ENCODE data around the gene MAD1L1. TPM values are rescaled to one million over a fixed set of nuclear protein-coding genes. Genes with fewer than 3 reads are reported as not detected.

The MAD1L1 gene
- polyA plus RNA-seq (ENCODE audit: low read depth in 6 of 6), result 100 to 1,000 TPM; 109 to 209 (median 158) TPM

GRCh38 chr7:2232766-2233520 is at the start of gene MAD1L1:
Gene MAD1L1, minus strand, starts transcription at chr7:2232945. Its CDS starts 2,812 bp downstream, at chr7:2230133.
- H3K36me3 Mint-ChIP-seq, result peaks cover 6 to 9% of the 10 kb centered on the region in 2 donors
- H3K27ac Mint-ChIP-seq, result peak within 1 kb of the TSS; percentile 91 to 97 (median 94)
- peaks cover 35 to 65% (median 45%) of the 10 kb centered on the region in 3 donors for H3K4me1 Mint-ChIP-seq
- peak; percentile 85 for DNase-seq
- peak; percentile 65 to 70 for ATAC-seq (ENCODE audit: low read depth in 2 of 2)
- H3K4me3 Mint-ChIP-seq, result peak within 1 kb of the TSS; percentile 87 to 96 (median 94)
- peaks cover 0 to 4% (median 0%) of the 10 kb centered on the region in 7 donors for H3K9me3 Mint-ChIP-seq
- no peaks in the 10 kb centered on the region for H3K27me3 Mint-ChIP-seq

GRCh38 chr7:2282185-2282751 is 49.5 kb upstream of the MAD1L1 start:
- Mint-ChIP-seq H3K4me3 (peak overlapping the region in 1 of 8 donors; percentile 63), H3K27ac (peak overlapping the region; percentile 56 to 94 (median 72)), H3K27me3 (no peaks in the 10 kb centered on the region), H3K9me3 (no peaks in the 10 kb centered on the region), H3K4me1 (peaks cover 12 to 44% (median 24%) of the 10 kb centered on the region in 3 donors), H3K36me3 (no peaks in the 10 kb centered on the region)
- DNase-seq (no peak), ATAC-seq (ENCODE audit: low read depth in 2 of 2) (no peak)

GRCh38 chr7:2281541-2281940 is 48.8 kb upstream of the MAD1L1 start:
- ATAC-seq (ENCODE audit: low read depth in 2 of 2), result no peak
- peaks cover 12 to 42% (median 24%) of the 10 kb centered on the region in 3 donors for H3K4me1 Mint-ChIP-seq
- peak overlapping the region in 5 of 6 donors; percentile 56 to 94 (median 79) for H3K27ac Mint-ChIP-seq
- H3K9me3 Mint-ChIP-seq, result no peaks in the 10 kb centered on the region
- H3K27me3 Mint-ChIP-seq, result no peaks in the 10 kb centered on the region
- H3K4me3 Mint-ChIP-seq, result peak overlapping the region in 1 of 8 donors; percentile 65
- peaks cover 0 to 6% of the 10 kb centered on the region in 2 donors for H3K36me3 Mint-ChIP-seq
- DNase-seq, result no peak

- Mint-ChIP-seq H3K27me3 (no peaks in the 10 kb centered on the region), H3K4me1 (peaks cover 12 to 40% (median 24%) of the 10 kb centered on the region in 3 donors), H3K4me3 (peak overlapping the region in 1 of 8 donors; percentile 40), H3K27ac (peak overlapping the region in 3 of 6 donors; percentile 37 to 89 (median 75)), H3K9me3 (no peaks in the 10 kb centered on the region), H3K36me3 (peaks cover 0 to 6% of the 10 kb centered on the region in 2 donors)
- no peak for DNase-seq
- ATAC-seq (ENCODE audit: low read depth in 2 of 2), result no peak
Observed at GRCh38 chr7:2280424-2280823, 47.7 kb upstream of the MAD1L1 start.

GRCh38 chr7:2279896-2280295 is 47.2 kb upstream of the MAD1L1 start:
- ATAC-seq (ENCODE audit: low read depth in 2 of 2) (no peak), DNase-seq (no peak)
- H3K4me3 Mint-ChIP-seq, result no peak overlapping the region
- H3K27ac Mint-ChIP-seq, result peak overlapping the region; percentile 25 to 89 (median 68)
- no peaks in the 10 kb centered on the region for H3K9me3 Mint-ChIP-seq
- H3K27me3 Mint-ChIP-seq, result no peaks in the 10 kb centered on the region
- peaks cover 12 to 37% (median 24%) of the 10 kb centered on the region in 3 donors for H3K4me1 Mint-ChIP-seq
- H3K36me3 Mint-ChIP-seq, result peaks cover 0 to 6% of the 10 kb centered on the region in 2 donors

GRCh38 chr7:2278026-2278425 is 45.3 kb upstream of the MAD1L1 start:
- DNase-seq, result no peak
- Mint-ChIP-seq H3K27me3 (no peaks in the 10 kb centered on the region), H3K4me1 (peaks cover 12 to 28% (median 24%) of the 10 kb centered on the region in 3 donors), H3K27ac (peak overlapping the region in 2 of 6 donors; percentile 79 to 82), H3K4me3 (no peak overlapping the region), H3K36me3 (peaks cover 6 to 7% of the 10 kb centered on the region in 2 donors), H3K9me3 (no peaks in the 10 kb centered on the region)
- no peak for ATAC-seq (ENCODE audit: low read depth in 2 of 2)

- Mint-ChIP-seq H3K4me3 (no peak overlapping the region), H3K4me1 (peaks cover 4 to 15% (median 8%) of the 10 kb centered on the region in 3 donors), H3K36me3 (peaks cover 6 to 7% of the 10 kb centered on the region in 2 donors), H3K9me3 (no peaks in the 10 kb centered on the region), H3K27ac (no peak overlapping the region), H3K27me3 (no peaks in the 10 kb centered on the region)
- ATAC-seq (ENCODE audit: low read depth in 2 of 2) (no peak), DNase-seq (no peak)
Observed at GRCh38 chr7:2276107-2276506, 43.4 kb upstream of the MAD1L1 start.

- ATAC-seq (ENCODE audit: low read depth in 2 of 2) (no peak), DNase-seq (no peak)
- Mint-ChIP-seq H3K36me3 (peaks cover 6 to 7% of the 10 kb centered on the region in 2 donors), H3K4me1 (peaks cover 4 to 6% (median 5%) of the 10 kb centered on the region in 3 donors), H3K9me3 (no peaks in the 10 kb centered on the region), H3K27ac (peak overlapping the region in 1 of 6 donors; percentile 16), H3K27me3 (no peaks in the 10 kb centered on the region), H3K4me3 (no peak overlapping the region)
Observed at GRCh38 chr7:2275101-2275500, 42.4 kb upstream of the MAD1L1 start.

- Mint-ChIP-seq H3K27me3 (no peaks in the 10 kb centered on the region), H3K4me1 (peaks cover under 1 to 4% (median 1%) of the 10 kb centered on the region in 3 donors), H3K9me3 (no peaks in the 10 kb centered on the region), H3K36me3 (peaks cover 6 to 7% of the 10 kb centered on the region in 2 donors), H3K27ac (peak overlapping the region in 2 of 6 donors; percentile 16 to 82), H3K4me3 (no peak overlapping the region)
- DNase-seq, result no peak
- no peak for ATAC-seq (ENCODE audit: low read depth in 2 of 2)
Observed at GRCh38 chr7:2274666-2275065, 41.9 kb upstream of the MAD1L1 start.

GRCh38 chr7:2273866-2274265 is 41.1 kb upstream of the MAD1L1 start:
- H3K4me1 Mint-ChIP-seq, result no peaks in the 10 kb centered on the region
- H3K27ac Mint-ChIP-seq, result peak overlapping the region in 2 of 6 donors; percentile 30 to 39
- H3K4me3 Mint-ChIP-seq, result no peak overlapping the region
- no peaks in the 10 kb centered on the region for H3K9me3 Mint-ChIP-seq
- no peak for ATAC-seq (ENCODE audit: low read depth in 2 of 2)
- no peaks in the 10 kb centered on the region for H3K27me3 Mint-ChIP-seq
- no peak for DNase-seq
- peaks cover 6 to 7% of the 10 kb centered on the region in 2 donors for H3K36me3 Mint-ChIP-seq

- Mint-ChIP-seq H3K4me1 (no peaks in the 10 kb centered on the region), H3K27me3 (no peaks in the 10 kb centered on the region), H3K4me3 (no peak overlapping the region), H3K9me3 (no peaks in the 10 kb centered on the region), H3K36me3 (peaks cover 3 to 7% of the 10 kb centered on the region in 2 donors), H3K27ac (peak overlapping the region in 2 of 6 donors; percentile 11 to 66)
- ATAC-seq (ENCODE audit: low read depth in 2 of 2) (no peak), DNase-seq (no peak)
Observed at GRCh38 chr7:2272031-2272430, 39.3 kb upstream of the MAD1L1 start.

GRCh38 chr7:2271273-2272026 is 38.7 kb upstream of the MAD1L1 start:
- no peak for DNase-seq
- no peak for ATAC-seq (ENCODE audit: low read depth in 2 of 2)
- H3K36me3 Mint-ChIP-seq, result peaks cover 0 to 7% of the 10 kb centered on the region in 2 donors
- peak overlapping the region in 2 of 6 donors; percentile 24 to 79 for H3K27ac Mint-ChIP-seq
- H3K4me3 Mint-ChIP-seq, result peak overlapping the region in 1 of 8 donors; percentile 51
- no peaks in the 10 kb centered on the region for H3K4me1 Mint-ChIP-seq
- H3K27me3 Mint-ChIP-seq, result no peaks in the 10 kb centered on the region
- H3K9me3 Mint-ChIP-seq, result no peaks in the 10 kb centered on the region

GRCh38 chr7:2270495-2270894 is 37.8 kb upstream of the MAD1L1 start:
- no peaks in the 10 kb centered on the region for H3K9me3 Mint-ChIP-seq
- no peak overlapping the region for H3K4me3 Mint-ChIP-seq
- ATAC-seq (ENCODE audit: low read depth in 2 of 2), result no peak
- peak overlapping the region in 1 of 6 donors; percentile 96 for H3K27ac Mint-ChIP-seq
- DNase-seq, result no peak
- no peaks in the 10 kb centered on the region for H3K27me3 Mint-ChIP-seq
- peaks cover 0 to 1% (median 0%) of the 10 kb centered on the region in 3 donors for H3K4me1 Mint-ChIP-seq
- H3K36me3 Mint-ChIP-seq, result peaks cover 0 to 7% of the 10 kb centered on the region in 2 donors

Data from naive B cell (primary cell).